Activated T-cell treated with anti-CD3 and anti-CD28 coated beads for 4 hours (primary cell): ENCODE measurements around the gene NET1.

ENCODE experiments used
- DNase-seq: peaks from one replicate; pipeline ENCODE4 v3.0.0-alpha.2; 2020

Gene NET1

DNA sequence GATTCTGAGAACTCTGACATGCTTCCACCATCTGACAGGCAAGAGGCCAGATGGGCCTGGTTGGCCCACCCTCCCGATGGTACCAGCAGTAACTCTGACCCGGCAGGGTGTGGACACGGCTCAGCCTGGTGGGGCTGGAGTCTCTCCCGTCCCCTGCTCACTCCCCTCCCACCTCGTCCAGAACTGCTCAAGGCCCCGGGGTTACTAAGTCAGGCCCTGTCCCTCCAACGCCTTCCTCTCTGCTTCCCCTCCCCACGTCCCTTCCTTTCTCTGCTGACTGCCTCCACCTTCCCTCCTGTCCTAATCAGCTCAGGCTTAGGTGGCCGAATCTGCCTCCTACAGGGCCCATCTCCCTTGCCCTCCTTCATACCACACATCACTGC is 74.5 kb downstream of the NET1 start:
- DNase-seq: no peak

DNA sequence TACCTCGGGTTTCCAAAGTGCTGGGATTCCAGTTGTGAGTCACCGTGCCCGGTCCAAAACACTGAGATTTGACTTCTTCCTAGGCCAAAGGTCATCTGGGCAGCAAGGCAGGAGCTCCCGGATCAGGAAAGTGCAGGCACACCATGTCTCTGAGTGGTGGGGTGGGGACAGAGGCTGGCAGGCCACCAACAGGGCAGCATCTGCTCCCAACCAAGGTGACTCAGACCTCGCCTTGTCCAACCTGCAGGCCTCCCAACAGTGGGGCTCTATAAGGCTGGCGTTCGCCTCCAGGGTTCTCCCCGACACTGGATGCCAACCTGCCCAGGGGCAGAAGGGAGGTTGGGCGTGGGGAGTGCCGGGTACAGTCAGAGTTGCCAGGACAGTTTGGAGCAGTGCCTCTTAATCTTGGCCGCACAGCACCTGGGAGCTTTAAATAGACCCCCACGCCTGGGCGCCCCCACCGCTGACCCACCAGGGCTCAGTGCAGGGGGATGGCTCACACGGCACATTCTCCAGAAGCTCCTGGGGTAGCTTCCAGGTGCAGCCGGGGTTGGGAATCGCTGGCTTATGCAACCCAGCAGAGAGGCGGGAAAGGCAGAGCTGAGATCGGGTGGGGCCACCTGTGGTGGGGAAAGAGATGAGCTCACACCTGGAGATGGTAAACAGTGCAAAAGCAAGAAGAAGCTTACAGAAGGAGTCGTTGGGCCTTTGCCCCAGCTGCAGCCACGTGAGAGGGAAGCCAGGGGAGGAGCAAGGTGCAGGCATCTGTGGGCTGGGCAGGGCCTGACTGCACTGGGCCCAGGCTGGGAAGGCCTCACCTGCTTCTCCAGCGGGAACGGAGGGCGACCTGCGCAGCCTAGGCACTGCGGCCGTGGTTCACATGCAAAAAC is 76.2 kb downstream of the NET1 start:
- DNase-seq: no peak

DNA sequence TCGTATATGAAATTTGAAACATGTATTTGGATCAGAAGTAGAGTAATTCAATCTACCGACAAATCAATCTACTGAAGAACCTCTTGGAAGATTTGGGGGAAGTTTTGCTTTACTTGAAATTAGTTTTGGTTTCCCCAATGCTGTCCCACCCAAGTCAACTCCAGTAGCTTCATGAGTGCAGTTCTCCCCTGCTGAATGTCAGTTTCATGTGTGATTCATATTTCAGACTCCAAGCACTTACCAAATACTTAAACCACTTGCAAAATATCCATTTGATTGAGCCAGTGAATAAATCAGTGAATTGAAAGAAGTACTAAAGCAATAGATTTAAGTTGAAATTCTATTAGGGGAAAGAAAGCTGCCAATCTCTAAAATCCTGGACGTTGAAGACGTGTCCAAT is 77.7 kb downstream of the NET1 start:
- DNase-seq: no peak

DNA sequence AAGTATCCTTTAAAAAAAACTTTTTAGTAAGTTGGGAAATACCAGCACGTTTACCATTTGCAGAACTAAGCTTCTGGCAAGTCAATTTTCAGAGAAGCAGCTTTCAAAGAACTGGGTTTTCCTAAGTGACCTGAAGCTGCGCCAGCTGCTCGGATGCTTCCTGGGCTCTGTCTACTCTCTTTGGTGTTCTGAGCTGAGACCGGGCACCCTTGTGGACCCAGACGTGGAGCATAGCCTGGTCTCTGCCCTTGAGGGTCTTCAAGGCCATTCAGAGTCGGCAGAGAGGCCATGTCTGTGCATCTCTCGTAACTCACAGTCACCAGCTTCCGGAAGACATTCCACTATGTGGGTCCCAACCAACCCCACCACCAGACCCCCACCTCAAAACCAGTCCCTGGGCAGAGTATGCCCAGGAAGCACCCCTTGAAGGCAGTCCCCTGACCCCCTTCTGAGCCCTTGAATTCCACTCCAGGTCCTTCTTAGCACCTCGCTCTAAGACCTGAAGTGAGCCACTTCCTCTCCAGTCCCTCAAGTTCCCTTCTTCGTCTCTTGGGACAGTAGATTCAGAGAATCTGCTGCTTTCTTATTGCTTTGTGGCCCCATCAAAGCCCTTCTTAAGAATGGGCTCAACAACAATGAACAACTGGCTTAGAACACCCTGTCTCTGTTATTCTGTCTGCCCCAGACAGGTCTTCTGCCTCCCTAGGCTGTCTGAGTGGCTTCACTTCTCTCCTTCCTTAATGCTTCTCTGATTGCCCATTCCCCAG is 78.5 kb downstream of the NET1 start:
- no peak for DNase-seq

DNA sequence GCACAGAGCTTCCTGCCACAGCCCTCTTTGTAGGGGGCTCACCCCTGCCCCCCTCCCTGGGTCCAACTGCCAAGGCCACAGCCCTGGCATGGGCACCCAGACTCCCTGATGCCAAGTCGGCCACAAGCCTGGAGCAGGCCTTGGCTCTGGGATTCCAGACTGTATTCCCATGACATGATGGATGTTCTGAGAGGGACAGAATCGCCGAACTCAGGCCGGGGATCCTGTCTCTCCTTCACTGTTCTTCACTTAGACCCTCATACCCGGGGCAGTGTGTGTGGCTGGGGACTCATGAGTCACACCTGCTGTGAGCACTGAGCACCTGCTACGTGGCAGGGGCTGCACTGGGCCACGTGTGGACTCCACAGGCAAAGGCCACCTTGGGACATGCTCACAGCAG is 79.1 kb downstream of the NET1 start:
- DNase-seq: no peak

DNA sequence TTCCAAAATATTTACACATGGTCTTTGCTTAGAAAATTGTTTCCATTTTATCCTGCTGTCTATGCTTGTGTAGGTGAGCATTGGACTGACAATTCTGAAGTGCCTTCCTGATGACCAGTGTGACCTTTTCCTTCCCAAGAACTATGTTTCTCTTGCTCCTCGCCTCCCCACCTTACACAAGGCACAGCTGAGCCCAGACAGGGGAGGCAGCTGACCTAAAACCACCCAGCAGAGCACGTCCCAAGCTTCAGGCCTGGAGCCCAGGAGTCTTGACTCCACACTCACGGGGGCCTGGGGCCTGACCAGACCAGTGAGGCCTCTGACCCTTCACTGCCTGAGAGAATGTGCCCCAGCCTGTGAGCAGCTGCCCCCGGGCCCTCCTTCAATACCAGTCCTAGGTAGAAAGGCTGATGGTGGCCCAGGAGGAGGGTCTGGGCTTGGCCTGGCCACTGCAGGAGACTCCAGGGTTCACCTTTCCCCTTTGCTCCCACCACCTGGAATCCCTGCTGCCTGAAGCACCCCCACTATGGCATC is 80.0 kb downstream of the NET1 start:
- no peak for DNase-seq

DNA sequence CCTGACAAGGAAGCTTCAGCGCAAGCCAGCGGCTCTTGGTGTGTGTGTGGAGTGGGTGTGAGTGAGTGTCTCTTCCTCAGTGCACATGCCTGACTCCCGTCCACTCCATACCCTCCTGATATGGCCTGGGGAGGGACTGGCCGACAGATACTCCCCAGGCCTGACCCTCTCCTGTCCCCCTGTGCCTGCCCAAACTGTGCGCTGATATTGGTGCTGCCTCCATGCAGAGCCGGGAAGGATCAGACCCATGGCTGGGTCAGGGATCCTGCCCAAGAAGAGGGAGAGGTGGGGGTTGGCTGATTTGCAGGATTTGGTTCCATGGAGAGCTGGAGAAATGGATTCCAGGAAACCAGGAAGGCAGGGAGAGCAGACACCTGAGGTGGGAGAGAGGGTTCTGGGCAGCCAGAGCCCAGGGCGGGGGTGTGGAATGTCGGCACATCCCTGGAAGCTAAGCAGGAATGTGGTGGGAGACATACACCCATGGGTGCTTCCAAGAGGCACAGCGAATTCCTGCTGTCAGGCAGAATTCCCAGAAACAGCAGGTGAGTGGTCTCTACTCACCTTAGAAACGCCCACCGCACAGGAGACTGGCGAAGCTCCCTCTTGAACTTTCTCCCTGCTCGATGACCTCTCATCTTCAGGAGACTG is 80.7 kb downstream of the NET1 start:
- DNase-seq: no peak

DNA sequence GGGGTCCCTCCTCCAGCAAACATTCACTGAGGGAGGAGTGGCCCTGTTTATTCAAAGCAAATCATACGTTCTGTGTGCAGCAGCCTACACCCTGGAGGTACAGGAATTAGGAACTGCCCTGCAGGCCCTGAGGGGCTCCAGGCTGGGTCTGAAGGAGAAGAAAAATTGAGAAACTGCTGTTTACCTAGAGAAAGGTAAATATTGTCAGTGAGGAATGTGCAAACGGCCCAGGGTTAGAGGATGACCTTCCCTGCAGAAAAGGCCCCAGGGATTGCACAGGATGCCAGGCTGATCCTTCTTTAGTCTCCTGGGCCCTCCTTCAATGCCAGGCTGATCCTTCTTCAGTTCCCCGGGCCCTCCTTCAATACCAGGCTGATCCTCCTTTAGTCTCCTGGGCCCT is 81.3 kb downstream of the NET1 start:
- no peak for DNase-seq

DNA sequence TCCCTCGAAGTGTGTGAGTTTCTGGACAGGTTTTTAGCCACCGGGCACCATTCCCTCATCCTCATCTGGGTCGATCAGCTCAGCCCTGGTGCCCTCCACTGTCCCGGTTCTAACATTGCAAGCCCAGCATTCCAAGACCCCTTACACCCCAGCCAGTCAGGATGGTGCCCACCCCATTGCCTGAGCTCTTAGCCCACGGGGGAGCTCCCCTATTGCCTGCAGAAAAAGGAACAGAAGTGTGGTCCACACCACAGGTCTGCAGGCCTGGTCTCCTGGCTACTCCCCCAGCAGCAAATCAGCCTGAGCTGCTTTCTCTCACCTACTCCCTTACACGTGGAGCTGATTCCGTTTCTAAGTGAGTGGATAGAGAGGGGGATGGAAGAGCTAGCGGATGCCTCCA is 82.3 kb downstream of the NET1 start:
- no peak for DNase-seq

DNA sequence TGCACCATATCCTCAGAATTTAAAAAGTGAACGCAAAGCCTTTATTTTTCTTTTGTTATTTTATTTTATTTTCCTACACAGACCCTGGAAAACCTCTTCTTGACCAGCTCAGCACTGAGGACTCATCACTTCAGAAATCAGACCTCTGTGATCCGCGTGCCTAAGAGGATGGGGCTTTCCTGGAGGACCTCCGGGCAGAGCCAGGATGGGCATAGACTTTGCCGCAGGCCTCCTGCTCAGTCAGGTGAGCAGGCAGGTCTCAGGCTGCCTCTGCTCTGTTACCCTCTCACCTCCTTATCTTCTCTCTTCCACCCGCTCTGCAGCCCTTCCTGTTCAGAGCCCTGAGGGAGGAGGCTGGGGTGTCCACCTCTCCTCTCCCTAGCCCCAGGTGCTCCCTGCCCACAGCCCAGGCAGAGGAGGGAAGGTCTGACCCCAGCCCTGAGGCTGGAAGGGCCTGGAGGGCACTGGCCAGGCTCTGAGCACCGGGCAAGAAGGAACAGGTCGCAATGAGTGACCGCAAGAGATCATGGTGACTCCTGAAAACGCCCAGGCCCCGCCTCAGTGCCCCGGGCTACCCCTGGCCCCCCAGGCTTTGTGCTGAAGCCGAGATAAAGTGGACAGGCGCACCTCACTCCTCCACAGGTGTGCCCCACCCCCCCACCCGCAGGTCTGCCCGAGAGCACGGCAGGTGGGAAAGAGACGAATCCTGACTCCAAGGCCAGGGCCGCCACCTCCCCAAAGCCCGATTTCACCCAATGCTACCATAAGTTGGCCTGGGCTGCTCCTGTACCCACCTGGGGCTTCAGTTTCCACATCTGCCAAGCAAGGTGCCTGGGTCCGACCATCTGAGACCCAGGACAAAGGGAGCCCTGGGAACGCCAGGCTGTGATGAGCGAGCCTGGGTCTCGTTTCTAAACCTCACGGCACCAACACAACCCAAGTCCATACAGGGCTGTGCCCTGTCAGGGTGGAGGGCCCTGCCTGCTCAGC is 84.2 kb downstream of the NET1 start:
- DNase-seq: no peak

DNA sequence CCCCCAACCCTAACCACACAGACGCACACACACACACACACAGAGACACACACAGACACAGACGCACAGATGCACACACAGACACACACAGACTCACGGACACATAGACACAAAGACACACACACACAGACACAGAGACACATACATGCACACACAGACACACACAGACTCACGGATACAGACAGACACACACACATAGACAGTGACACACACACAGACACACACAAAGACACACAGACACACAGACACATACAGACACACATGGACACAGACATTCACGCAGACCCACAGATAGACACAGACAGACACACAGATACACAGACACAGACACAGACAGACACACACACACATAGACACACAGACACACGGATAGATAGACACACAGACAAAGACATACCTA is 84.9 kb downstream of the NET1 start:
- no peak for DNase-seq

DNA sequence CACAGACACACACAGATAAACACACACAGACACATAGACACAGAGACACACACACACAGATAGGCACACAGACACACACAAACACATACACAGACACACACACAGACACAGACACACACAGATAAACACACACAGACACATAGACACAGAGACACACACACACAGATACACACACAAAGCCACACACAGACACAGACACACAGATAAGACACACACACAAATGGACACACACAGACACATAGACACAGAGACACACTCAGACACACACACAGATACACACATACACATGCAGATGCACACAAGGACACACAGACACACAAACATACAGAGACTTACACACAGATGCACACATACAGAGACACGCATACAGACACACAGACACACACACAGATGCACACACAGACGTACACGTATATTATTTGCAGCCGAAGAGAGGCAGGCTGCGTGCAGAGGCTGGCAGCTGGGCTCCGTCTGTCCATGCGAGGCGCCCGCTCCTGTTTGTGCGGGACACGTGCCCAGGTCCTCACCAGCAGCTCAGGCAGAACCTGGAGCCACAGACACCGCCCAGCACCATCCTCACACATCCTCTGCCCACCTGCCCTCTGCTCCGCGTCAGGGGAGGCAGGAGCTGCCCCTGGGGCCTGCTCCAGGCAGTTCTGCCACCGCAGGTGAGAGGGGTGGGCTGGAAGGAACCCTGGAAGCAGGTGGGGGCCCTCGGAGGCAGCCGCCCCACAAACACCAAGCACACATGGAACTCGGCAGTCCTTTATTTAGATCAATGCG is 85.8 kb downstream of the NET1 start:
- no peak for DNase-seq

DNA sequence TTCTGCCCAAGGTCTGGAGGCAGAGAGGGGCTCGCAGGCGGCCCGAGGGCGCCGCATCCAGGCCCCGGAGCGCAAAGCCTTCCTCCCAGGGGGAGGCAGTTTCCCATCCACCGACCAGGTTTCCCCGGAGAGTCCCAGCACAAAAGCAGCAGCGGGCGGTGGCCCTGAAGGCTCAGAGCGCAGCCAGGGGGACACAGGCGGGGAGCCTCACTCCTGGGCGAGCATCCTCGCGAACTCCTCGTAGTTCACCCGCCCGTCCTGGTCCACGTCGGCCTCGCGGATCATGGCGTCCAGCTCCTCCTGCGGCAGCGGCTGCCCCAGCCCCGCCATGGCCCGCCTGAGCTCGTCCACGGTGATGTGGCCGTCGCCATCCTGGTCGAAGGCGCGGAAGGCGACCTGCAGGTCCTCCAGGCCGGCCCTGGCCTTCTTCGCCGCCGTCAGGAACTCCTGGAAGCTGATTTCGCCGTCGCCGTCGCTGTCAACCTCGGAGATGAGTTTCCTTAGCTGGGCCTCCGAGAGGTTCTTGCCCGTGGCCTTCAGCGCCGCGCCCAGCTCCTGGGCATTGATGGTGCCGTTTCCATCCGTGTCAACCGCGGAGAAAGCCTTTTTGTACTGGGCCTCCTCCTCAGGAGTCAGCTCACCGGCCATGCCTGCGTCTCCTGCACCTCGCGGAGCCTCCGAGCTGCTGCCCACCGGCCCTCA is 86.6 kb downstream of the NET1 start:
- DNase-seq: no peak

DNA sequence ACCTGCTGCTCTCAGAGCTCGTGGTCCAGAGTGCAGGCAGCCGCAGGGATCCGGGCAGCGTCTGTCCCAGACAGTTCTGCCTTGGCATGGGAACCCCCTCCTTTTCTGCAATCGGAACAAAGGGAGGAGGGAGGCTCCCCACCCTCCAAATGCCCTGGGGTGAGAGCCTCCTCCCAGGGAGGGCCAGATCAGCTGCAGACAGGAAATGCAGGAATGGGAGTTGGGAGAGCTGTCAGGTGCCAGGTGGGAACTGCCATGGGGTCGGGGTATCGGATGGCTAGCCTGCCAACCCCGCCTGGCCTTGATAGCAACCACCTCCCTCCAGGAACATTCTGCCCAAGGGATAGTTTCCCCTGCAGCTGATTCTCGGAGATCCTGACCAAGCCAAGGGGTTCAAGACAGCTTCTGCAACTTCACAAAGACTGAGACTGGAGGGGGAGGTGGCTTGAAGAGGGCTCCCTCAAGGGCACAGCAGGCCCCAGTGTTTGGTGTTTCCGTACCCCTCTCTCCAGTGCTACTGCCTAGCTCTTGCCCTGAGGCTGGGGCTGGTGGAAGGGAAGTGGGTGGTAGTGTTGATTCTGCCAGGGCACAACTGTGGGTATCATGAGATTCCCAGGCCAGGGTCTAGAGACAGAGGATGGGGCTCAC is 87.3 kb downstream of the NET1 start, which contains the start of gene CALML5:
TSS of gene CALML5 (minus strand) at position 78 of the 648 bp plus-strand sequence. CDS start 132 bp downstream, outside the sequence.
- DNase-seq: no peak

DNA sequence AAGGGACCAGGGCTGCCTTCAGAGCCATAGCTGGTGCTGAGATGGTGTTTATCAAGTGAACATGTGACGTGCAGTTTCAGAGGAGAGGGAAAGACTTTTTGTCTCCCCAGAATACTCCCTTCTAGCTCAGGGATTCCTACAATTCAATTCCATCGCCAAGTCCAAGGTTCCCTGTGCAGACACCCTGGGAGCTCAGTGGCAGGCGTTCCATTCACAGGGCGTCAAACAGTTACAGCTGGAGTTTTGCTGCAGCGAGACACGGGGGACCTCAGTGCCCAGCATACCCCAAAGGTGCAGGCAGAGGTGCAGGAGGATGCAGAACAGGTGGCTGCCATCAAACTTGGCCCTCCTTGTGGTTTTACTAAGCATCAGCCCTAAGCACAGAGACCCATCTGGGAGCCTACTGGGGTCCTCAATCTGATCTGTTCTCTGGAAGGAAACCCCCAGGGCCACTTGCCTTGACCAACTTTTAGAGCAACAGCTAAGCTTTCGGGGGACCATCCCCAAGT is 87.9 kb downstream of the NET1 start:
- DNase-seq: no peak

DNA sequence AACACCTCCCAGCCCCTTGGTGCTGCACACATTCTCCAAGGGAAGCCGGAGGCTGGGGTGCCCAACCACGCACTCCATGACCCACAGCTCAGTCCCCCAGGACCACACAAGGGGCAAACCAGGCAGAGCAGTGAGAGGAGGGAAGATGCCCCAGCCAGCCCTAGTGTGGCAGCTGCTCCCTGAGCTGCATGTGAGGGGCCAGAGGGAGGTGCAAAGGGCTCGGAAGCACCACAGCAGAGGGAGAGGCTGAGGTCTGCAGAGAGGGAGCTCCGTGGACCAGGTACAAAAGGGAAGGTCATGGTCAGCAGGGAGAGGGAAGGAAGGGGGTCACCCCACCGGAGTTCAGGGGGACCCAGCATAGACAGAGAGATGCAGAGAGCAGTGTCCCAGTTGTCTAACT is 88.6 kb downstream of the NET1 start:
- DNase-seq: no peak

DNA sequence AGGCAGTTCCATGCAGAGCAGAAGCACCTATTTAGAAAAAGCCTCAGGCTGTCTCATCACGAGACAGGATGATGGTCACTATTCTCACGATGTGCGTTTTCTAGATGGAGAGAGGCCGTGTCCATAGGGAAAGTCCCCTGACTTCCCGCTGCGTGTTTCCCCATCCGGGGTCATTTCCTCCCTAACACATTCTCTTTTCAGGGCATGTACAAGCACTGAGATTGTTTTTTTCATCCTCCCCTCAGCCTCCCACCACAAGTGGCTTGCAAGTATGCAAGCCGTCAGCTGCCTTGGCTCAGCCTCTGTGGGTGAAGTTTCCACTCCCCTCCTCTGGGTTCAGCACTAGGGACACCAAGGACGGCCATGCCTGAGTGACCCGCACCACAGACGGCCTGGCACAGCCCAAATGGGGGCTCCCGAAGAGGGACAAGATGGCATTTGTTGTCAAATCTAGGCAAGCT is 89.7 kb downstream of the NET1 start:
- DNase-seq: no peak

DNA sequence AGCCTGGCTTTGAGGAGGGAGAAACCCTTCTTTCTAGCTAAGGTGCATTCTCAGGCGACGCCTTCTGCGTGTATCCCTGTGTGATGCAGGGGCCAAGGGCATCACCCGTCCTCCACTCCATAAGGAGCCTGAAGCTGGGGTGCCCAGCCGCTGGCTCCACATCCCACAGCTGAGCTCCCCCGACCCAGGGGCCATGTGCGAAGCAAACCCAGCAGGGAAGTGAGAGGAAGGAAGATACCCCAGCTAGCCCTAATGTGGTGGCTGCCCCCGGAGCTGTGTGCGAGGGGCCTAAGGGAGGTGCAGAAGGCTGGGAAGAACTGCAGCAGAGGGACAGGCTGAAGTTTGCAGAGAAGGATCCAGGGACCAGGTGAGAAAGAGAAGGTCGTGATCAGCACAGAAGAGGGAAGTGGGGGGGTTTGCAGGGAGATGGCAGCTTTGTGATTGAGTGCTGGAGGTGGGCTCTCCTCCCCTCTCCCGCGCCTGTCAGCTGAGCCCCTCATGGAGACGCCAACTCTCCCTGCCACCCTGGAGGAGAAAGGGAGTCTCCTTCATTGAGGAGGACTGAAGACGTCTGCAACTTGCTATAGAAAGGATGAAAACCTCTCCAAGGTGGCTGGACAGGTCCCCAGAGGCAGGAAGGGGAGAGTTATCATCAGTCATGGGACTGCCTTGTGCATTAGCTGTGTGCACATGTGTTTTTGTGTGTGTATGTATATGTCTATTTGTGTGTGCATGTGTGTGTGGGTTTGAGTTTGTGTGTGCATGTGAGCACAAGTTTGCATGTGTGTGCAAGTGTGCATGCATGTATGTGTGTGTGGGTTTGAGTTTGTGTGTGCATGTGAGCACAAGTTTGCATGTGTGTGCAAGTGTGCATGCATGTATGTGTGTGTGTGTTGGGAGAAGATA is 90.5 kb downstream of the NET1 start:
- DNase-seq: no peak

DNA sequence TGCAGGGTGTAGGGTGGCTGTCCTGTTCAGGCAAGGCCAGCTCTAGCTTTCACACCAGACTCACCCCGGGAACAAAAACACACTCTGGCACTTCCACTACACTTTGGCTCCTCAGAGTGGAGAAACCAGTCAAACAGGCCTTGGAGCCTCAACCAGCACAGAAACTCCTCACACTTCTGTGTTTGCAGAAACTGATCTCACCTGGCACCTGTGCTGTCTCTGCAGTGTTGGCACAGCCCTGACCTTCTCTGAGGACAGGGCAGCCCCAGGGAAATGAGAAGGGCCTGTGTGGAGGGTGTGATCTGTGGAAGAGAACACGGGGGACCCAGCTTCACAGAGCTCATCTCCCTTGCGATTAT is 91.1 kb downstream of the NET1 start:
- no peak for DNase-seq
